ENCODE results near the gene CENPB.
"Not testable (repeated sequence)": the region's sequence is repeated elsewhere in the genome, so short reads cannot be mapped to it uniquely, and the experiment has no call there.

DNA sequence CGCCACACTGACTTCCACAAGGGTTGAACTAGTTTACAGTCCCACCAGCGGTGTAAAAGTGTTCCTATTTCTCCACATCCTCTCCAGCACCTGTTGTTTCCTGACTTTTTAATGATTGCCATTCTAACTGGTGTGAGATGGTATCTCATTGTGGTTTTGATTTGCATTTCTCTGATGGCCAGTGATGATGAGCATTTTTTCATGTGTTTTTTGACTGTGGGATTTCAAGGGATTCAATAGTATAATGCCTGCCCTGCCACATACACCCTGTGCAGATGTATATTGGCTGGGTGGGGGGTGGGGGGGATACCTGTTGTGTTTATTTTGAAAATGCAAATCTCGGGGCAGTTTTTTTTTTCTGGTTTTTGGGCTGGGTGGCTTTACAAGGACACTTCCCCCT, 7.6 kb upstream of the CENPB start:
- TF ChIP-seq EGR1 (IDR thresholded peaks at IDR 0.05; ENCODE audit: borderline replicate concordance in 1 of 2, low read depth in 2 of 2, low read length in 2 of 2); CEBPB (IDR thresholded peaks at IDR 0.05; ENCODE audit: borderline replicate concordance in 1 of 2, low read depth in 2 of 2, low read length in 2 of 2); EP300 (IDR thresholded peaks at IDR 0.05; ENCODE audit: borderline replicate concordance in 1 of 2, control insufficient read depth in 1 of 2, low read depth in 2 of 2, low read length in 2 of 2); ZBTB40 (IDR thresholded peaks at IDR 0.05; ENCODE audit: borderline replicate concordance); ELK1 (IDR thresholded peaks at IDR 0.05; ENCODE audit: low read depth, low read length); MAX (IDR thresholded peaks at IDR 0.05; ENCODE audit: low read depth, low read length); BCLAF1 (IDR thresholded peaks at IDR 0.05); CTCF (IDR thresholded peaks at IDR 0.05 in 2 of 3, conservative IDR thresholded peaks at IDR 0.05 in 1 of 3; ENCODE audit: control insufficient read depth in 2 of 3, extremely low read depth in 1 of 3, insufficient read depth in 1 of 3, low read depth in 3 of 3, low read length in 3 of 3); STAT1 (conservative IDR thresholded peaks at IDR 0.05); CBFB (IDR thresholded peaks at IDR 0.05; ENCODE audit: low read depth); NFIC (IDR thresholded peaks at IDR 0.05; ENCODE audit: low read depth, low read length): not testable (repeated sequence)
